A673 (cell line): ENCODE measurements around the gene KLRC4. TPM values are rescaled to one million over a fixed set of nuclear protein-coding genes. Genes with fewer than 3 reads are reported as not detected.

Source experiments
- BruUV-seq: library from RNA; stranded (reverse); fragments of 400-500 nt; replicated peaks from 2 replicates; lab custom pipeline; 2021; lab: Mats Ljungman, UMichigan
- CTCF ChIA-PET: fragments of 300-600 bp; sonication (Branson Sonifier 250); formaldehyde crosslinking; loops from one replicate; lab custom pipeline; 2022; ENCODE audit warnings: antibody characterized with exemption; lab: Charles Lee
- POLR2A ChIA-PET: fragments of 300-600 bp; sonication (Branson Sonifier 250); formaldehyde crosslinking; loops from one replicate; lab custom pipeline; 2022; ENCODE audit warnings: antibody characterized with exemption; ENCODE audit not compliant: low non-redundant PET; lab: Charles Lee
- DNase-seq: peaks from one replicate; pipeline ENCODE4 v3.0.0-alpha.2; 2015; ENCODE audit warnings: low spot score
- H3K27ac ChIP-seq: fragments of 200-600 bp; sonication (generic); 2 replicates; pipeline ENCODE4 v1.5.1; 2016; ENCODE audit warnings: mixed run types, low read depth, mild to moderate bottlenecking, mixed read lengths, antibody characterized with exemption, low read length; ENCODE audit not compliant: poor library complexity, severe bottlenecking
- H3K27me3 ChIP-seq: fragments of 200-600 bp; sonication (generic); replicated peaks from 2 replicates; pipeline ENCODE4 v1.6.1; 2017; ENCODE audit warnings: mixed run types, low read depth, mild to moderate bottlenecking, mixed read lengths, antibody characterized with exemption, low read length; ENCODE audit not compliant: insufficient read depth, poor library complexity
- H3K36me3 ChIP-seq: fragments of 200-600 bp; sonication (generic); 2 replicates; pipeline ENCODE4 v1.6.1; 2016; ENCODE audit warnings: mixed run types, mild to moderate bottlenecking, mixed read lengths, antibody characterized with exemption, low read length; ENCODE audit not compliant: insufficient read depth, poor library complexity, severe bottlenecking
- H3K4me1 ChIP-seq: fragments of 200-600 bp; sonication (generic); 2 replicates; pipeline ENCODE4 v1.6.1; 2017; ENCODE audit warnings: mixed run types, mild to moderate bottlenecking, mixed read lengths, antibody characterized with exemption, low read length; ENCODE audit not compliant: insufficient read depth, poor library complexity, severe bottlenecking
- H3K4me3 ChIP-seq: fragments of 200-600 bp; sonication (generic); 2 replicates; pipeline ENCODE4 v1.5.1; 2016; ENCODE audit warnings: low read depth, mixed run types, mild to moderate bottlenecking, mixed read lengths, low read length; ENCODE audit not compliant: poor library complexity, severe bottlenecking
- H3K9me3 ChIP-seq: fragments of 200-600 bp; sonication (generic); 2 replicates; pipeline ENCODE4 v1.6.1; 2016; ENCODE audit warnings: mixed run types, low read depth, mild to moderate bottlenecking, mixed read lengths, antibody characterized with exemption, low read length; ENCODE audit not compliant: poor library complexity, severe bottlenecking
- EZH2 ChIP-seq: fragments of 200-600 bp; sonication (generic); IDR thresholded peaks from 2 replicates; pipeline ENCODE4 v1.6.1; 2017; ENCODE audit warnings: borderline replicate concordance, low read depth, mild to moderate bottlenecking, mixed read lengths, antibody characterized with exemption, low read length; ENCODE audit not compliant: poor library complexity, severe bottlenecking
- intact Hi-C: fragments of 100-400 bp; cut with micrococcal nuclease; formaldehyde crosslinking; loops from one replicate; pipeline ENCODE4 v1.10.0; 2022; ENCODE audit not compliant: unreplicated experiment
- total RNA-seq: library from RNA; stranded (reverse); gene quantifications from 2 replicates; pipeline ENCODE4 v1.2.3, GENCODE V29; 2021
- TF ChIP-seq, protein P1 (sequence below): fragments of 300-800, 200-600 bp; sonication (generic); conservative IDR thresholded peaks from 2 replicates; pipeline ENCODE4 v1.5.1; 2017; ENCODE audit warnings: low read depth, mild to moderate bottlenecking, antibody characterized with exemption, low read length, moderate library complexity, mixed read lengths

KLRC4 gene
- total RNA-seq, 1 experiment from 2014 or later: not detected

GRCh38 chr12:10363658-10363913, 46.0 kb downstream of the KLRC4 start:
- DNase-seq: no peak
- ChIA-PET CTCF (no interaction called here), POLR2A (no interaction called here)
- BruUV-seq: no TSS peak
- no peaks in the 10 kb centered on the region for H3K36me3 ChIP-seq
- peaks cover 28% of the 10 kb centered on the region for H3K4me1 ChIP-seq
- no peaks in the 10 kb centered on the region for H3K9me3 ChIP-seq
- H3K27ac ChIP-seq: peak overlapping the region; percentile 69
- intact Hi-C loops: no loop called here
- no peak for TF ChIP-seq EZH2
- TF ChIP-seq, protein P1, sequence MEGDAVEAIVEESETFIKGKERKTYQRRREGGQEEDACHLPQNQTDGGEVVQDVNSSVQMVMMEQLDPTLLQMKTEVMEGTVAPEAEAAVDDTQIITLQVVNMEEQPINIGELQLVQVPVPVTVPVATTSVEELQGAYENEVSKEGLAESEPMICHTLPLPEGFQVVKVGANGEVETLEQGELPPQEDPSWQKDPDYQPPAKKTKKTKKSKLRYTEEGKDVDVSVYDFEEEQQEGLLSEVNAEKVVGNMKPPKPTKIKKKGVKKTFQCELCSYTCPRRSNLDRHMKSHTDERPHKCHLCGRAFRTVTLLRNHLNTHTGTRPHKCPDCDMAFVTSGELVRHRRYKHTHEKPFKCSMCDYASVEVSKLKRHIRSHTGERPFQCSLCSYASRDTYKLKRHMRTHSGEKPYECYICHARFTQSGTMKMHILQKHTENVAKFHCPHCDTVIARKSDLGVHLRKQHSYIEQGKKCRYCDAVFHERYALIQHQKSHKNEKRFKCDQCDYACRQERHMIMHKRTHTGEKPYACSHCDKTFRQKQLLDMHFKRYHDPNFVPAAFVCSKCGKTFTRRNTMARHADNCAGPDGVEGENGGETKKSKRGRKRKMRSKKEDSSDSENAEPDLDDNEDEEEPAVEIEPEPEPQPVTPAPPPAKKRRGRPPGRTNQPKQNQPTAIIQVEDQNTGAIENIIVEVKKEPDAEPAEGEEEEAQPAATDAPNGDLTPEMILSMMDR: no peak
- no peak overlapping the region for H3K4me3 ChIP-seq
- H3K27me3 ChIP-seq: no peaks in the 10 kb centered on the region

GRCh38 chr12:10362828-10363657, 46.5 kb downstream of the KLRC4 start:
- ChIA-PET POLR2A (no interaction called here), CTCF (no interaction called here)
- TF ChIP-seq EZH2: no peak
- TF ChIP-seq, protein P1: no peak
- Histone ChIP-seq H3K27ac (no peak overlapping the region), H3K9me3 (no peaks in the 10 kb centered on the region), H3K4me3 (no peak overlapping the region), H3K27me3 (no peaks in the 10 kb centered on the region), H3K36me3 (no peaks in the 10 kb centered on the region), H3K4me1 (peaks cover 28% of the 10 kb centered on the region)
- no TSS peak for BruUV-seq
- DNase-seq: no peak
- intact Hi-C loops: no loop called here

GRCh38 chr12:10362325-10362724, 47.2 kb downstream of the KLRC4 start:
- no TSS peak for BruUV-seq
- TF ChIP-seq, protein P1: no peak
- TF ChIP-seq EZH2: no peak
- Histone ChIP-seq H3K4me3 (no peak overlapping the region), H3K36me3 (no peaks in the 10 kb centered on the region), H3K4me1 (peaks cover 28% of the 10 kb centered on the region), H3K27ac (no peak overlapping the region), H3K9me3 (no peaks in the 10 kb centered on the region), H3K27me3 (no peaks in the 10 kb centered on the region)
- ChIA-PET POLR2A (no interaction called here), CTCF (no interaction called here)
- intact Hi-C loops: no loop called here
- no peak for DNase-seq
